Stimulated activated naive CD8-positive, alpha-beta T cell treated with anti-CD3 and anti-CD28 coated beads, Interleukin-15, Interleukin-2, amounts not matched to agents 100 ng/mL and 50 ng/mL, for 24 hours (primary cell): ENCODE measurements around the gene COTL1.
"Not testable (repeated sequence)": the region's sequence is repeated elsewhere in the genome, so short reads cannot be mapped to it uniquely, and the experiment has no call there.

Experiments
- H3K27ac Mint-ChIP-seq: one replicate; pipeline ENCODE4 v1.8.0; 2021; ENCODE audit warnings: mild to moderate bottlenecking, mixed read lengths
- H3K27me3 Mint-ChIP-seq: one replicate; pipeline ENCODE4 v1.8.0; 2021; ENCODE audit warnings: mixed read lengths
- H3K36me3 Mint-ChIP-seq: one replicate; pipeline ENCODE4 v1.8.0; 2021; ENCODE audit warnings: low read depth, mixed read lengths
- H3K4me1 Mint-ChIP-seq: one replicate; pipeline ENCODE4 v1.8.0; 2021; ENCODE audit warnings: low read depth, mixed read lengths
- H3K4me3 Mint-ChIP-seq: one replicate; pipeline ENCODE4 v1.8.0; 2021; ENCODE audit warnings: mild to moderate bottlenecking, mixed read lengths
- H3K9me3 Mint-ChIP-seq: one replicate; pipeline ENCODE4 v1.8.0; 2021; ENCODE audit warnings: mixed read lengths

COTL1 gene

GRCh38 chr16:84524346-84524920 is 93.4 kb downstream of the COTL1 start:
- Mint-ChIP-seq H3K4me1 (peaks cover 17% of the 10 kb centered on the region), H3K9me3 (peaks cover 4% of the 10 kb centered on the region), H3K27ac (no peak overlapping the region), H3K36me3 (no peaks in the 10 kb centered on the region), H3K4me3 (no peak overlapping the region), H3K27me3 (no peaks in the 10 kb centered on the region)

- H3K4me3 Mint-ChIP-seq, result no peak overlapping the region
These were observed 96.4 kb downstream of the COTL1 start for GRCh38 chr16:84521497-84521770.

GRCh38 chr16:84520725-84521496 is 97.0 kb downstream of the COTL1 start:
- Mint-ChIP-seq H3K36me3 (no peaks in the 10 kb centered on the region), H3K27ac (peak overlapping the region; percentile 79), H3K4me3 (no peak overlapping the region), H3K27me3 (no peaks in the 10 kb centered on the region), H3K9me3 (no peaks in the 10 kb centered on the region), H3K4me1 (peaks cover 44% of the 10 kb centered on the region)

More at GRCh38 chr16:84521497-84521770, 96.4 kb downstream of the COTL1 start:
- no peaks in the 10 kb centered on the region for H3K36me3 Mint-ChIP-seq
- peaks cover 40% of the 10 kb centered on the region for H3K4me1 Mint-ChIP-seq
- no peaks in the 10 kb centered on the region for H3K27me3 Mint-ChIP-seq
- H3K9me3 Mint-ChIP-seq, result no peaks in the 10 kb centered on the region
- no peak overlapping the region for H3K27ac Mint-ChIP-seq

- peak overlapping the region; percentile 79 for H3K27ac Mint-ChIP-seq
- peaks cover 54% of the 10 kb centered on the region for H3K4me1 Mint-ChIP-seq
- no peaks in the 10 kb centered on the region for H3K27me3 Mint-ChIP-seq
- no peak overlapping the region for H3K4me3 Mint-ChIP-seq
- no peaks in the 10 kb centered on the region for H3K36me3 Mint-ChIP-seq
- no peaks in the 10 kb centered on the region for H3K9me3 Mint-ChIP-seq
These were observed 98.0 kb downstream of the COTL1 start for GRCh38 chr16:84519855-84520254.

- Mint-ChIP-seq H3K4me1 (peaks cover 64% of the 10 kb centered on the region), H3K27me3 (no peaks in the 10 kb centered on the region), H3K27ac (peak overlapping the region; percentile 65), H3K4me3 (peak overlapping the region; percentile 37), H3K9me3 (no peaks in the 10 kb centered on the region), H3K36me3 (no peaks in the 10 kb centered on the region)
These were observed 99.0 kb downstream of the COTL1 start for GRCh38 chr16:84518804-84519341.

DNA sequence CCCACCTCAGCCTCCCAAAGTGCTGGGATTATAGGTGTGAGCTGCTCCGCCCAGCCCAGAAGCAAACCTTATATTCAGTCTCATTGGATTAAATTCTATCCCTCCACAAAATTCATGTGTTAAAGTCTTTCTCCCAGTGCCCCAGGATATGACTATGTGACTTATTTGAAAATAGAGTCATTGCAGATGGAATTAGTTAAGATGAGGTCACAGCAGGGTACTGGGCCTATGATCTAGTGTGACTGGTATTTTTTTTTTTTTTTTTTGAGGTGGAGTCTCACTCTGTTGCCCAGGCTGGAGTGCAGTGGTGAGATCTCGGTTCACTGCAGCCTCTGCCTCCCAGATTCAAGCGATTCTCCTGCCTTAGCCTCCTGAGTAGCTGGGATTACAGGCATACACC is 99.7 kb downstream of the COTL1 start:
- H3K27me3 Mint-ChIP-seq, H3K9me3 Mint-ChIP-seq, H3K36me3 Mint-ChIP-seq, H3K4me3 Mint-ChIP-seq: not testable (repeated sequence)
- Mint-ChIP-seq H3K27ac (peak overlapping the region; percentile 45), H3K4me1 (peaks cover 70% of the 10 kb centered on the region)

DNA sequence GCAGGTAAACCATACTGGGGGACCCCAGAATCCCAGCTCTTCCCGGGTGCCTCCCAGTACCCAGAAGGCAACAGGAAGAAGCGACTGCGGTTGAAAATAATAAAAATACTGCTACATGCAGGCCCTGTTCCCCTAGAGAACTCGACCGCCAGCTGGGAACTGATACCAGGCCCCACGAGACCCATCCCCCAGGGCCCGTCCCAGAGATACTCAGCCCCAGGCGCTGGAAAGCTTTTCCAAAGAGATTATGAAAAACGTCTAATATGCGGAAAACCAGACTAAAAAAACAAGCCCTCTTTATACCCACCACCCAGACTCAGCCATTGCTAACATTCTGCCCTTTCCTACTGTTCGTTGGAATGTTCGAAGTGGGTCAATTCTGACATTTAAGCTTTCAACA is 100.5 kb downstream of the COTL1 start:
- Mint-ChIP-seq H3K4me1 (peaks cover 77% of the 10 kb centered on the region), H3K27me3 (no peaks in the 10 kb centered on the region), H3K36me3 (no peaks in the 10 kb centered on the region), H3K4me3 (no peak overlapping the region), H3K9me3 (no peaks in the 10 kb centered on the region), H3K27ac (no peak overlapping the region)
